Vagina (tissue), 2 donors: Measurements from ENCODE around the gene CXCL13. TPM values are rescaled to one million over a fixed set of nuclear protein-coding genes. Genes with fewer than 3 reads are reported as not detected.
"Not testable (repeated sequence)": the region's sequence is repeated elsewhere in the genome, so short reads cannot be mapped to it uniquely, and the experiment has no call there.

Experiments used
- DNase-seq, 2 donors: peaks; one replicate each; pipeline ENCODE4 v3.0.0-alpha.2; 2017; ENCODE audit errors: extremely low spot score in 2 of 2
- H3K27ac ChIP-seq: fragments of 200-600 bp; sonication (generic); one replicate; pipeline ENCODE4 v1.5.1; 2019
- H3K27me3 ChIP-seq: fragments of 200-600 bp; sonication (generic); one replicate; pipeline ENCODE4 v1.5.1; 2019
- H3K36me3 ChIP-seq, 2 donors: fragments of 200-600 bp; sonication (generic); one replicate each; pipeline ENCODE4 v1.5.1; 2017 to 2019
- H3K4me1 ChIP-seq: fragments of 200-600 bp; sonication (generic); one replicate; pipeline ENCODE4 v1.5.1; 2019
- H3K4me3 ChIP-seq, 2 donors: fragments of 200-600 bp; sonication (generic); 1 replicate in 1 of 2; 2 replicates in 1 of 2; pipeline ENCODE4 v1.5.1; 2016 to 2019
- H3K9me3 ChIP-seq: fragments of 200-600 bp; sonication (generic); one replicate; pipeline ENCODE4 v1.5.1; 2019
- POLR2A ChIP-seq, 2 donors: fragments of 450-650 bp; IDR thresholded peaks; one replicate each; pipeline ENCODE4 v1.6.1; 2017; ENCODE audit warnings: antibody characterized with exemption in 2 of 2, mild to moderate bottlenecking in 2 of 2, moderate library complexity in 2 of 2
- POLR2AphosphoS5 ChIP-seq, 2 donors: sonication (generic); formaldehyde crosslinking; IDR thresholded peaks; one replicate each; pipeline ENCODE4 v1.9.0; 2017; ENCODE audit warnings: antibody characterized with exemption in 2 of 2, mild to moderate bottlenecking in 2 of 2, low read depth in 1 of 2; ENCODE audit not compliant: insufficient read depth in 1 of 2
- intact Hi-C: fragments of 100-400 bp; cut with DNase I; formaldehyde crosslinking; loops from one replicate; pipeline ENCODE4 v1.15.1; 2023
- total RNA-seq: library from RNA; depleted of rRNA; stranded (reverse); fragments of >200 nt; gene quantifications from one replicate; pipeline ENCODE4 v1.2.3, GENCODE V29; 2016
- TF ChIP-seq, protein P1 (sequence below), 3 experiments: fragments of 450-650 bp in 2 of 3; fragments of 200-600 bp in 1 of 3; sonication (generic) in 1 of 3; IDR thresholded peaks; one replicate each; pipeline ENCODE4 v1.5.1; 2017 to 2019; ENCODE audit warnings: antibody characterized with exemption in 3 of 3, mild to moderate bottlenecking in 2 of 3, moderate library complexity in 2 of 3

The CXCL13 gene
- total RNA-seq, 1 donor from 2014 or later: not detected

DNA sequence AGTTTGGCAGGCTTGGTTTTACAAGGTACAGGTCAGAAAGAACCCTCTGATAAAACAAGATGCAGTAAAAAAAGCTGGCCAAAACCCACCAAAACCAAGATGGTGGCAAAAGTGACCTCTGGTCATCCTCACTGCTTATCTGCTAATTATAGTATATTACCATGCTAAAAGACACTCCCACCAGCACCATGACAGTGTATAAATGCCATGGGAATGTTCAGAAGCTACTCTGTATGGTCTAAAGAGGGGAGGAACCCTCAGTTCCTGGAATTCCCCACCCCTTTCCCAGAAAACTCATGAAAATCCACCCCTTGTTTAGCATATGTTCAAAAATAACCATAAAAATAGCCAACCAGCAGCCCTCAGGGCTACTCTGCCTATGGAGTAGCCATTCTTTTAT is 38.1 kb upstream of the CXCL13 start:
- H3K27me3 ChIP-seq: no peaks in the 10 kb centered on the region
- no peaks in the 10 kb centered on the region for H3K9me3 ChIP-seq
- TF ChIP-seq, protein P1, sequence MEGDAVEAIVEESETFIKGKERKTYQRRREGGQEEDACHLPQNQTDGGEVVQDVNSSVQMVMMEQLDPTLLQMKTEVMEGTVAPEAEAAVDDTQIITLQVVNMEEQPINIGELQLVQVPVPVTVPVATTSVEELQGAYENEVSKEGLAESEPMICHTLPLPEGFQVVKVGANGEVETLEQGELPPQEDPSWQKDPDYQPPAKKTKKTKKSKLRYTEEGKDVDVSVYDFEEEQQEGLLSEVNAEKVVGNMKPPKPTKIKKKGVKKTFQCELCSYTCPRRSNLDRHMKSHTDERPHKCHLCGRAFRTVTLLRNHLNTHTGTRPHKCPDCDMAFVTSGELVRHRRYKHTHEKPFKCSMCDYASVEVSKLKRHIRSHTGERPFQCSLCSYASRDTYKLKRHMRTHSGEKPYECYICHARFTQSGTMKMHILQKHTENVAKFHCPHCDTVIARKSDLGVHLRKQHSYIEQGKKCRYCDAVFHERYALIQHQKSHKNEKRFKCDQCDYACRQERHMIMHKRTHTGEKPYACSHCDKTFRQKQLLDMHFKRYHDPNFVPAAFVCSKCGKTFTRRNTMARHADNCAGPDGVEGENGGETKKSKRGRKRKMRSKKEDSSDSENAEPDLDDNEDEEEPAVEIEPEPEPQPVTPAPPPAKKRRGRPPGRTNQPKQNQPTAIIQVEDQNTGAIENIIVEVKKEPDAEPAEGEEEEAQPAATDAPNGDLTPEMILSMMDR (IDR thresholded peaks at IDR 0.05): no peak
- TF ChIP-seq POLR2A (IDR thresholded peaks at IDR 0.05): no peak
- no peak for TF ChIP-seq POLR2AphosphoS5 (IDR thresholded peaks at IDR 0.05; ENCODE audit: insufficient read depth in 1 of 2, low read depth in 1 of 2)
- H3K27ac ChIP-seq: no peak overlapping the region
- H3K4me1 ChIP-seq: no peaks in the 10 kb centered on the region
- intact Hi-C loops: no loop called here
- no peak for DNase-seq
- H3K4me3 ChIP-seq: no peak overlapping the region
- H3K36me3 ChIP-seq: no peaks in the 10 kb centered on the region

DNA sequence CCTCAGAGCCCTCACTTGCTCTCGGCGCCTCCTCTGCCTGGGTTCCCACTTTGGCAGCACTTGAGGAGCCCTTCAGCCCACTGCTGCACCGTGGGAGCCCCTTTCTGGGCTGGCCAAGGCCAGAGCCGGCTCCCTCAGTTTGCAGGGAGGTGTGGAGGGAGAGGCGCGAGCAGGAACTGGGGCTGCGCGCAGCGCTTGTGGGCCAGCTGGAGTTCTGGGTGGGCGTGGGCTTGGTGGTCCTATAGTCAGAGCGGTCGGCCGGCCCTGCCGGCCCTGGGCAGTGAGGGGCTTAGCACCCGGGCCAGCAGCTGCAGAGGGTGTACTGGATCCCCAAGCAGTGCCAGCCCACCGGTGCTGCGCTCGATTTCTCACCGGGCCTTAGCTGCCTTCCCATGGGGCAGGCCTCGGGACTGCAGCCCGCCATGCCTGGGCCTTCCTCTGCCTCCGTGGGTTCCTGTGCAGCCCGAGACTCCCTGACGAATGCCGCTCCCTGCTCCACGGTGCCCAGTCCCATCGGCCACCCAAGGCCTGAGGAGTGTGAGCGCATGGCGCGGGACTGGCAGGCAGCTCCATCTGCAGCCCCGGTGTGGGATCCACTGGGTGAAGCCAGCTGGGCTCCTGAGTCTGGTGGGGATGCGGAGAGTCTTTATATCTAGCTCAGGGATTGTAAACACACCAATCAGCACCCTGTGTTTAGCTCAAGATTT is 35.0 kb upstream of the CXCL13 start:
- H3K4me3 ChIP-seq, H3K9me3 ChIP-seq, H3K4me1 ChIP-seq, DNase-seq, H3K27me3 ChIP-seq, H3K36me3 ChIP-seq, H3K27ac ChIP-seq, intact Hi-C loops: not testable (repeated sequence)

DNA sequence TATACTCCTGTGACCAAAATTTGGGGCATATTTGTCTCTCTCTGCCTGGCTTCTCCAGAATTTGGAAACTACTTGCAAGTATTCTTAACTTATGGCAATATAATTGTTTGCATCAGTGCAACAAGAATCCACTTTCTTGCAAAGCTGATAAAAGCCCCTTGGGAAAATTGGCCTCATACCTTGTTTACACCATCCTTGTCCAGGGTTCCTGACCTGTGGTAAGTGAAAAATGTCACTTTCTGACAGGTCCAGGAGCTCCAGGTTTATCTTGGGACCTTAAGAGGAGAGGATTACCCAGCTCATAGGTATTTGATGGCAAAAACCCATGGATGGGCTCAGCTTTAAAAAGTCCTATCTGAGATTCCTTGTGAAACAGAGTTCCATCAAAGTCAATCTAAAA is 29.3 kb upstream of the CXCL13 start:
- Histone ChIP-seq H3K4me1 (no peaks in the 10 kb centered on the region), H3K9me3 (no peaks in the 10 kb centered on the region), H3K4me3 (no peak overlapping the region), H3K27me3 (no peaks in the 10 kb centered on the region), H3K36me3 (no peaks in the 10 kb centered on the region), H3K27ac (no peak overlapping the region)
- TF ChIP-seq POLR2A (IDR thresholded peaks at IDR 0.05): no peak
- TF ChIP-seq POLR2AphosphoS5 (IDR thresholded peaks at IDR 0.05; ENCODE audit: insufficient read depth in 1 of 2, low read depth in 1 of 2): no peak
- TF ChIP-seq, protein P1 (IDR thresholded peaks at IDR 0.05): no peak
- intact Hi-C loops: no loop called here
- DNase-seq: no peak

DNA sequence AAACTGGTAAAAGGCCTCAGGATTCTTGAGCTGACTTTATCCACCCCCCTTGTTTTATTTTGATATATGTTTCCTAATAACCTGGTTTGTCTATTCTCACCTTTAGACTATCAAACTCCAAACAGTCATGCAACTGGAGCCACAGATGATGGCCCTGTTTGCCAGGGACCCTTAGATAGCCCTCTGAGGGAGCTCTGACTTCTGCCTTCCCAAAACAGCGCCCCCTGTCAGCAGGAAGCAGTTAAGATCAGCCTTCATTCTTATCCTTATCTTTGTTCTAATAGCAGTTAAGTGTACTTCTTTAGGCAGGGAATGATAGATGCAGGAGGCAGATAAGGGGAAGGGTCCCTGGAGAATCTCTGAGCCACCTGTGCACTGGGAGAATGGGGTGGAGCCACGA is 27.5 kb upstream of the CXCL13 start:
- H3K4me1 ChIP-seq: no peaks in the 10 kb centered on the region
- no peaks in the 10 kb centered on the region for H3K27me3 ChIP-seq
- no peaks in the 10 kb centered on the region for H3K36me3 ChIP-seq
- no peak overlapping the region for H3K27ac ChIP-seq
- TF ChIP-seq POLR2A (IDR thresholded peaks at IDR 0.05) (no peak), POLR2AphosphoS5 (IDR thresholded peaks at IDR 0.05; ENCODE audit: insufficient read depth in 1 of 2, low read depth in 1 of 2) (no peak)
- TF ChIP-seq, protein P1 (IDR thresholded peaks at IDR 0.05): no peak
- intact Hi-C loops: no loop called here
- no peak overlapping the region for H3K4me3 ChIP-seq
- DNase-seq: no peak
- no peaks in the 10 kb centered on the region for H3K9me3 ChIP-seq

DNA sequence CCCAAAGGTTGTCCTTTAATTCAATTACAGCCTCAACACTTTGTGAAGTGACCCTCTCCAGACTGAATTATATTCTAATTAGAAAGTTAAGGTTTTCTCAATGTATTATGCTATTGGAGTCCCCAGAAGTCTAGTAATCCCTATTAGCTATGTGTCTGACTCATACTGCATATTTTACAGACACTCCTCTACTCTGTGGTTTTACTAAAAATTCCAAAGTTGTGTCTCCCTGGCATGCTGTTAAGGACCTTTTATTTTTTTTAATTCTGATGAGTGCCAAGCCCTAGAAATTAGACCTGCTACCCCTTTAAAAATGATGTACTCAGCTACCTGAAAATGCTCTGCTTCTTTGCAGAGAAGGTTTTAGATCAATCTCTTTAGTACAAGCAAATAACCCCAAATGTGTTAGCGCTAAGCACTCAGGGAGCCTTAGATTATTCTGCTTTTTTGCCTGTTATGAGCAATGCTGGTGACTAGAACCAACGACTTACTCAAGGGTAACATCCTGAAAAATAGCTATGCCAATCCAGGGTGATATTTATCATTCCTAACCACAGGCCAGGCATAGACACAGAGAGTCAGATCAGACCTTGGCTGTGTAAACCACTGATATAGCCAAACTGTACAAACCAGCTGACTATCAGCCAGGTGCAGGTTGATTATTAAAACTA is 26.1 kb upstream of the CXCL13 start:
- H3K27ac ChIP-seq: no peak overlapping the region
- TF ChIP-seq, protein P1 (IDR thresholded peaks at IDR 0.05): no peak
- no peak for TF ChIP-seq POLR2AphosphoS5 (IDR thresholded peaks at IDR 0.05; ENCODE audit: insufficient read depth in 1 of 2, low read depth in 1 of 2)
- no peak for TF ChIP-seq POLR2A (IDR thresholded peaks at IDR 0.05)
- no peaks in the 10 kb centered on the region for H3K36me3 ChIP-seq
- intact Hi-C loops: no loop called here
- no peak overlapping the region for H3K4me3 ChIP-seq
- H3K27me3 ChIP-seq: no peaks in the 10 kb centered on the region
- no peak for DNase-seq
- no peaks in the 10 kb centered on the region for H3K9me3 ChIP-seq
- H3K4me1 ChIP-seq: no peaks in the 10 kb centered on the region
